Measurements from ENCODE around the gene EML4.
"Not testable (repeated sequence)": the region's sequence is repeated elsewhere in the genome, so short reads cannot be mapped to it uniquely, and the experiment has no call there.

The EML4 gene

GRCh38 chr2:42315844-42316470 is 146.8 kb downstream of the EML4 start:
- DNase-seq, result no peak

DNA sequence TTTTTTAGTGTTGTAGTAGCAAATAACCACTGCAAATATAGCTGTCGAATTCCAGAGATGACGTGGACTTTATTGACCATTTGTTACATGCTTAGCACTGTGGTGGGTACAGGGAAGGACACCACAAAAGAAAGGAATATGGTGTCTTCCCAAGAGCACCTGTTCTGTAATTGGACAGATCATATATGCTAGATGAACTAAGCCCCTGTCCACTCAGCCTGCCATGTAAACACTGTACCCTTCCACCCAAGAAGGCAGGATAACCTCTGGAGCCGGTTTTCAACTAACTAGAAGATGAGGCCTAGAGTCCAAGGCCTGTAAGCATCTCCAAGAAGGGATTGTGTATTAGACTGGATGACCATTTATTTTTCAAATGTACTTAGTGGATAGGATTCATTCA is 147.8 kb downstream of the EML4 start:
- no peak for DNase-seq

DNA sequence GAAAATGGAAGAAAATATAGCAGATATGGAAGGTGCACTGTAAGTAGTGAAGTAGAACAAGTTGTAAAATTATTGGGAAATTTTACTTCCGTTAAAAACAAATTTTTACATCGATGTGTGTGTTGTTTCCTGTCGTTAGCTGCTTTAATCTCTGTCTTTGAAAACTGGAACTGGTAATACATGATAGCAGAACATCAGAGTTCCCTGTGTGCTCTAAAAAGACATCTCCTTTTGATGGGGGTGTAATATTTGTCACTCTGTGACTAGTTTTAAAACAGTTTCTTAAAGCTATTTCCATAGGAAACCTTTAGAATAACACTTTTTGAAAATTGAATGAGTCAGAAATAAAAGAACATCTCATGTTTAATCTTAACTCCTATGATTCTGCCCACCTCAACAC is 148.3 kb downstream of the EML4 start:
- no peak for DNase-seq

DNA sequence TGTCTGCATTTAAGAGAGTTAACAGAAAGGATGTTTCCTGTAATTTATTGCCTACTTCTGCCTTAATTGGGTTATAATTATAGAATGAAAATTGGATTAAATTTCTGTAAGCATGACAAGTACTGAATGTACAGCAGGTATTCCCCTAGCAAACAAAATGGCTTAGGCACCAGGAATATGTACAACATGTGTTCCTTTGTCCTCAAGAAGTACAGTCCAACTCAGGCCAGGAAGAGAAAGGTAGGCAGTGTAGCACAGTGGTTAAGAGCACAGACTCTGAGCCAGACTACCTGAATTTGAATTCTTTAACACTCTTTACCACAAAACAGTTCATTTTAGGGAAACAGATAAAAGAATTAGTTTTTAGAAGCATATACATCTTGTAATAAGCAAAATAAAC is 148.8 kb downstream of the EML4 start:
- DNase-seq, result no peak

DNA sequence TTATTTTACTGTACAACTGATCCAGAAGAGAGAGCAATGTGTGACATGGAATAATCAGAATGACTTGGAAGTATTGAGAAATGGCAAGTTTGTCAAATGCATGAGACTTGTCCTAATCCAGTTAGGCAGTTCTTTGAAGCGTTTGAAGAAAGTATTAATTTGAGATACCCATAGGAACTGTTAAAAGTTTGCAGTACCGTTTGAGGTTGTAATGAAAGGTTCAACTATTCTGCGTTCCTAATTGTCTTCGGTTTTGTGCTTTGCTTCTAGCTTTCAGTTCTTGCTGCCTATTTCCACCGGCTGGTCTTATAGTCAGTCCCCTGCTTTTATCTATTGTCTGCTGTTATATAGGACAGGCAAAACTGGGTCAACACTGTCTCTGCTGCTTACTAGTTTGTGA is 150.1 kb downstream of the EML4 start:
- no peak for DNase-seq

DNA sequence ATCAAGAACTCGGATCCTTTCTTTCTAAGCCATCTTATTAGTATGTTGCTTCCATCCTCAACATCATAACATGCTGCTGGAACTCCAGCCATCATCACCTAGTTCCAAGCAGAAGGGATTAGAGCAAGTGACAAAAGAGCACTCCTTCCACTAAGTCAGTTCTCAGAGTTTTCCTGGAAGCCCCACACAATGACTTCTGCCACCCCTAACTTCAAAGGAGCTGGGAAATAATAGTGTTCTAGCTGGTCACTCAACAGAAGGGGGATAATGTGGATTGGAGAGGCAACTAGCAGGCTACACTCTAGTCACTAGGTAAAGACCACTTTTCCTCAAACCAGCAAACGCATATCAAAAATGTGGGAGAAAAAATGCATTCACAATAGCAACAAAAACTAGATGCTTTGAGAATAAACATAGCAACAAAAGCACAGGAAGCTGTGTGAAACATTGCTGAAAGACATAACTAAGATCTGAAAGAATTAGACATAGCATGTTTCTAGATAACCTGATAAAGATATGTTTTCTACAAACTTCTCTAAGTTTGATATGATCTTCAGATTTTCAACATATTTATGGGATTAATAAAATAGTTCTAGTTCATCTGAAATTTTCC is 152.4 kb downstream of the EML4 start:
- DNase-seq, result no peak

- DNase-seq, result no peak
Observed at GRCh38 chr2:42324244-42324643, 155.1 kb downstream of the EML4 start.

DNA sequence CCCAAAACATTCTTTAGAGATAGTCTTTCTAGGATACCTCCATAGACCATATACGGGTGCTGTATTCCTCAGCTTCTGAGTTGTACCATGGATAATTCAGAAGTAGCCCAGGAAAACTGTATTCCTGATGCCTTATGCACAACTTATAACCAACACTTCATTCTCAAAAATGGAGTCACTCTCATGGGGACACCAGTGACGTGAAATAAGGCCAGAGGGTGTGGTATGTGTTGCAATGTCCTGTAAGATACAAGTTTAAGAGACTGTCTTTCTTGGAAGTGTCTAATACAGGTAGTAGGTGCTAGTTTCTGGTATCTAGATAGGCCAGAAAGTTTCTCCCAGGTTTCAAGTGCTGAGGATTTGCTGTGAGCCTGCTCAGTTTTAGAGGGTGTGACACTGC is 155.8 kb downstream of the EML4 start:
- no peak for DNase-seq

DNA sequence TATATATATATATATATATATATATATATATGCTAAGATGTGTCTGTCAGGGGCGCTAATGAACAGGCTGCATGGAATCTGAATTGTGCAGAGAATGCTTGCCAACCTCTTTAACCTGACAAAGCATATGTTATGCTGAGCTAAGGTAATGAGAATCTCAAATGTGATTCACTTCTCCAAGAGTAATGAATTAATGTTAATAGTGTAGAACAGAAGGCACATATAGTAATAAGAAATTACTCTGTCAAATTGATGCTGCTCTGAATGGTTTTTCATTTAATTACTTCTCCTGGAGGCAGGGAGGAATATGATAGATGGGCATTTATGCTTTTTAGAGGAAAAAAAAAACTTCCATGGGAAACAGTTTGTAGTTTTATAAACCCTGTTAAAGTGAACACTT is 156.5 kb downstream of the EML4 start:
- DNase-seq, result no peak

DNA sequence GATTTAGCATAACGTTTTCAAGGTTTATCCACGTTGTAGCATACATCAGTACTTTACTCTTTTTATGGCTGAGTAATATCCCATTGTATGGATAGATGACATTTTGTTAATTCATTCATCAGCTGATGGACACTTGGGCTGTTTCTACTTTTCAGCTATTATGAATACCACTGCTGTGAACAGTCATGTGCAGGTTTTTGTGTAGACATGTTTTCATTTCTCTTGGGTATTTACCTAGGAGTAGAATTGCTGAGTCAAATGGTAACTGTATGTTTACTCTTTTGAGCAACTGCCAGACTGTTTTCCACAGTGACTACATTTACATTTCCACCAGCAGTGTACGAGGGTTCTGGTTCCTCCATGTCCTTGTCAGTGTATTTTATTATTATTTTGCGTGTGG is 158.0 kb downstream of the EML4 start:
- no peak for DNase-seq

DNA sequence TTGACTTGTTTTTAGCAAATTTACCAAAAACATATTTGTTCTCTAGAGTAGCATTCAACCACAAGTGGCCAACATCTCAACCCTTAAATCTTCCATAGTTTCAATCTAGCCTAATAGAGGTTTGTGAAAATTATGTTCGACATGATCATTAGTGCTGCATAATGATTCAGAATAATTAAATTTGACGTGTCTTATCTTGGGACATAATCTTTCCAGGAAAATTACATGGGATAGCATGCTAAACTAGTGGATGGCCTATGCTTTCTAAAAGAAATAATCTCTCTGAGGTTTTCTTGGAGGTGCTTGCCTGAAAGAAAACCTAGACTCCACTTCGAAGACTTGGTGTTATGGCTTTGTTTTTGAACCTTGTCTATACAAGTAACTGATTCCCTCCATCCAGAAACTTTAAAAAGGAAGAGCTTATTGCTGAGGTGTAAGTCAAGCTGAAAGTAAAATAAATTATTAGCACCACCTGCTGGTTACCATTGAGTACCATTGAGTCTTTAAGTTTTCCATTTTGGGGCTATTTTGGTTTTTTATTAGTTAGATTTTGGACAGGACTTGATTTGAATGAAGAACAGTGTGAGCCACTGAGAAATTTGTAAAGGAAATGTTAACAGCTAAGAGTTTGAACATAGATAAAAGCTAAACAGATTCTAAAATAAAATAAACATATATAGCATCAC is 159.1 kb downstream of the EML4 start:
- DNase-seq, result no peak

DNA sequence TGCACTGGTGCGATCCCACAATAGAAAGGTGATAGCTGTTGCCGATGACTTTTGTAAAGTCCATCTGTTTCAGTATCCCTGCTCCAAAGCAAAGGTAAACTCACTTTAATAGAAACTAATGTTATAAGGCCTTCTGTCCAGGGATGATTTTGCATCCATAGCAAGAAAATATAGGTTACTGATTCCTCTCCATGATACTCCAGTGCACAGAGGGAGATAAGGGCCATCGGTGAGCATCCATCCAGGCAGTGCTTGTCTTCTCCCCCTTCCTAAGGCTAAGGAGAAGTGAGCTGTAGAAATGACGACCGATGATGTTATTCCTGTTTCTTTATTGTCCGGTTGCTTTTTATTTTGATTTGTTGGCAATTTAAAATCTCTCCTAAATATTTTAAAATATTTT is 159.8 kb downstream of the EML4 start:
- DNase-seq, result no peak

DNA sequence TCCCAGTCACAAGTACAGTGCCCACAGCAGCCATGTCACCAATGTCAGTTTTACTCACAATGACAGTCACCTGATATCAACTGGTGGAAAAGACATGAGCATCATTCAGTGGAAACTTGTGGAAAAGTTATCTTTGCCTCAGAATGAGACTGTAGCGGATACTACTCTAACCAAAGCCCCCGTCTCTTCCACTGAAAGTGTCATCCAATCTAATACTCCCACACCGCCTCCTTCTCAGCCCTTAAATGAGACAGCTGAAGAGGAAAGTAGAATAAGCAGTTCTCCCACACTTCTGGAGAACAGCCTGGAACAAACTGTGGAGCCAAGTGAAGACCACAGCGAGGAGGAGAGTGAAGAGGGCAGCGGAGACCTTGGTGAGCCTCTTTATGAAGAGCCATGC is 160.6 kb downstream of the EML4 start:
- no peak for DNase-seq

GRCh38 chr2:42331569-42332284 is 162.6 kb downstream of the EML4 start:
- no peak for DNase-seq

DNA sequence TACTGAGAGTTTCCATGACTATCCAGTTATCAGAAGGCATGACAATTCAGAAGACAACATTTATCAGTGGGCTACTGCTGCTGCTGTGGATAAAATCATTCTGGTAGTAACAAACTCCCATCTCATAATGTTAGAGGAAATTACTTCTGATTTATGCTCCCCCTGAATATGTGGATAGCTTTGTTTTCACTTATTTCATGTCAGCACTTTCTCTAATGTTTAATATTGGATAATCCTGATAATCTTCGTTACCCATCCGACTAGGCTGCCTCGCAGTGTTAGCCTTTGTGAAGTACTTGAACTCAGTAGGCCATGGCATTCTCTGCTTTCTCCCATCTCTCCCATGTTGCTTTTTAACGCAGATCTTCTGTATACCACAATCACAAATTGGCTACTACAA is 163.4 kb downstream of the EML4 start:
- no peak for DNase-seq

GRCh38 chr2:42333579-42333978 is 164.4 kb downstream of the EML4 start:
- no peak for DNase-seq

DNA sequence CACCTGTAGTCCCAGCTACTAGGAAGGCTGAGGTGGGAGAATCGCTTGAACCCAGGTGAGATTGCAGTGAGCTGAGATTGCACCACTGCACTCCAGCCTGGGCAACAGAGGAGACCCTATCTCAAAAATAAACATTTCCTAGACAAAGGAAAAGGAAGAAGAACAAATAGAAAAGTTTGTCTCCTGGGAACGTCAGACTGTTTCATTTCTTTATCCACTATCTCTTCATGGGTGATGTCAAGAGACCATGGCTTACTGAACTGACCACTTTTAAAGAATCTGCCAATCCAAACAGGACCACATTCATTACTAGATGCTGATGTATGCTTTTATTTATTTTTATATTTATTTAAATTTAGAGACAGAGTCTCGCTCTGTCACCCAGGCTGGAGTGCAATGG is 165.1 kb downstream of the EML4 start:
- no peak for DNase-seq

DNA sequence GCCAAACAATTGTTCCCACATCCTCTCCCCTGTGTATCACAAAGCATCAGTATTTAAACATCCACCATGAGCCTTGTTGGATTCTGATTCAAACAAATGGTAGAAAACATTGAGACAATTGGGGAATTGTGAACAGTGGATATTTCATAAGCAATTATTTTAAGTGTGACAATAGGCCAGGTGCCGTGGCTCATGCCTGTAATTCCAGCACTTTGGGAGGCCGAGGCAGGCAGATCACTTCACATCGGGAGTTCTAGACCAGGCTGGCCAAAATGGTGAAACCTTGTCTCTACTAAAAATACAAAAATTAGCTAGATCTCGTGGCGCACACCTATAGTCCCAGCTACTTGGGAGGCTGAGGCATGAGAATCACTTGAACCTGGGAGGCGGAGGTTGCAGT is 165.7 kb downstream of the EML4 start:
- DNase-seq, result not testable (repeated sequence)

DNA sequence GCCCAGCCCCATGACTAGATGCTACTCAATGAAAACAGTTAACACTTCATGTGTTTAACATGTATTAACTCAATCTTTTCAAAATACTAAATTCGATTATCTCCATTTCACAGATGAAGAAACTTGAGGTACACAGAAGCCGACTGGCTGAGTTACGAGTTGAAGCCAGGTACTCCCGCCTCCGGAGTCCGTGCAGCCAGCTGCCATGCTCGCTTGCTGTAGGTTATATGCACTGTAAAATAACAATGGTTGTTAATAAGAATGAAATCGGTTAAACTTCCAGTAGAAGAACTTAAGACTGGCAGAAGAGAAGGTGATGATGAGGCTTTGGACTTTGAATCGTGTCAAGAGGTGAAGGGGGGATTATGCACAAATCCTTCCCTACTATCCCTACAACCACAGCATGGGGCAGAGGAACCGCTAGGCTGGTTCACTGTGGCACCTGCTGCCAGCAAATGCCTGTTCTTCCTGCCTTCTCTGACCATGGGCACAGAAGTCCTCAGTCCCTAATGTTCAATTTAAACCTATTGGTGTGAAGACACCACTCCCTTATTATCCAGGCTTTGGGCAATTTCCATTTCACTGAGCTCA is 166.5 kb downstream of the EML4 start:
- DNase-seq, result no peak

DNA sequence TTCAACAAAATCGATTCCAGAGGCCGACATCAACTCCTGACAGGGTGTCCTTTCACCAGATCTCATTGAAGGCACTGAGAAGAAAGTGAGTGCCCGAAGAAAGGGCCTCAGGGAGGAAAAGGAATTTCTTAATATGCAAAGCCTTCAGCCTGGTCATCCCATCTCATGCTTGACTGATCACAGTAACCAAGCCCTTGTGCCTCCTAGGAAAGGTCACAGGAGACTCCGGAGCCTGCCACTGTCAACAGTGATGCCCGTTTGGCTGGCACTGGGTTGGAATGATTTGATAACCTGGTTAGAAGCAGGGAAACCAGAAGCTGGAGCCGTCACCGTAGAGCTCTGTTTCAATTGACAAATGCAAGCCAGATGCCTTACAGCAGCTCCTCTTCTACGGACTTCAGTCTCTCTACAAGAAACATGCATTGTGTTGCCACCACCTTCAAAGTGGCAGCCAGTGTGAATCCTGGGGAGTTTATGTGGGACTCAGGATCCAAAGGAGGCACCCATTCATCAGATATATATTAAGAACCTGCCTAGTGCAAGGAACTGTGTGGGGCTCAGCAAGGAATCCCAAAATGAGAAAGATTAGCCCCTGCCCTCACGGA is 167.3 kb downstream of the EML4 start:
- DNase-seq, result no peak

DNA sequence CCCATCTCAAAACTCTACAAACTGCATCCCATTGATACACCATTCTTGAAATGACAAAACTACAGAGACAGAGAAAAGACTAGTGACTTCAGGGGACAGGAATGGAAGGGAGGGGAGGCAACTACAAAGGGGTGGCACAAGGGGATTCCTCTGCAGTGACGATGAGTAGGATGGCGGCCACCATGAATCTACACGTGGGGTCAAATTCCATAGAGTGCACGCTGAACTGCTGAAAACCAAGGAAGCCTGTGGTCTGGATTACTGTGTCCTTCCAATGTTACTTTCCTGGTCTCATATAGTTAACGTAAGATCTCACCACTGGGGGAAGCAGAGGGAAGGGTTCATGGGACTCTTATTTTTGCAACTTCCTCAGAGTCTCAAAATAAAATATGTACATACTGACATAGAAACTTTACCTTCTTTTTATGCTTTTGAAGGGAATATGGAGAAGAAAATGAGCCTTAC is 168.2 kb downstream of the EML4 start:
- no peak for DNase-seq

- no peak for DNase-seq
Observed at GRCh38 chr2:42337846-42338566, 168.9 kb downstream of the EML4 start.

Data from NK-92 treated with Interleukin-12 subunit alpha and Interleukin-12 subunit beta, amount 100 ng/mL, for 24 hours (cell line).